Right atrium auricular region (tissue), 2 donors: ENCODE measurements around the gene KLF6. TPM values are rescaled to one million over a fixed set of nuclear protein-coding genes. Genes with fewer than 3 reads are reported as not detected.

Experiments used
- DNase-seq: peaks from one replicate; pipeline ENCODE4 v3.0.0-alpha.2; 2019; ENCODE audit warnings: low spot score
- H3K27ac ChIP-seq, 2 donors: fragments of 200-600 bp; sonication (generic); 1 replicate in 1 of 2; 2 replicates in 1 of 2; pipeline ENCODE4 v1.5.1; 2016 to 2019
- H3K27me3 ChIP-seq, 2 donors: fragments of 200-600 bp; sonication (generic); one replicate each; pipeline versions ENCODE4 v1.5.1 to v1.6.0; 2017 to 2019
- H3K36me3 ChIP-seq: fragments of 200-600 bp; sonication (generic); one replicate; pipeline ENCODE4 v1.5.1; 2016
- H3K4me1 ChIP-seq, 2 donors: fragments of 200-600 bp; sonication (generic); one replicate each; pipeline versions ENCODE4 v1.5.1 to v1.6.0; 2017 to 2019
- H3K4me3 ChIP-seq, 2 donors: fragments of 200-600 bp; sonication (generic); 1 replicate in 1 of 2; 2 replicates in 1 of 2; pipeline ENCODE4 v1.5.1; 2017 to 2019; ENCODE audit warnings: mild to moderate bottlenecking in 1 of 2, moderate library complexity in 1 of 2
- H3K9me3 ChIP-seq, 2 donors: fragments of 200-600 bp; sonication (generic); one replicate each; pipeline ENCODE4 v1.5.1; 2019
- total RNA-seq, 2 donors: library from RNA; depleted of rRNA; stranded (reverse); fragments of >200 nt; gene quantifications; one replicate each; pipeline ENCODE4 v1.1.0, GENCODE V29; 2016
- TF ChIP-seq, protein P1 (sequence below), 2 donors: fragments of 200-600 bp; sonication (generic); IDR thresholded peaks; one replicate each; pipeline ENCODE4 v1.5.1; 2019; ENCODE audit warnings: antibody characterized with exemption in 2 of 2

KLF6 gene
- total RNA-seq, 2 donors from 2014 or later = 29.1 to 44.7 TPM

DNA sequence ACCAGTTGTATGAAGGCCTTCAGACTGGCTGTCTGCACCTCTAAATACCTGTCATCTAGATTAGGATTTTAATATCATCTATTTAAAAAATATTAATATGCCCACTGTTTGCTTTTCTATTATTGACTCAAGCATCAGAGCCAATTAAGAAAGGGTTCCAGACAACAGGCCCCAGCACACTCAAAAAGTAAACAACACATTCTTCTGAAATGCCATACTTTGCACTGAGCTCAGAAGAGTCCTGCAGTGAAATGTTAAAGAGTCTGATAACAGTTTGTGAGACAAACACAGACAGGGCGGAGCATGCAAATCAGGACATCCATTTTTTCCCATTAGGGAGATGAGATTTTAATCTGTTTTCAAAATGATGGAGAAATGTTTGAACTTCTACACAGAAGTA is 45.9 kb upstream of the KLF6 start:
- H3K9me3 ChIP-seq = no peaks in the 10 kb centered on the region
- TF ChIP-seq, protein P1, sequence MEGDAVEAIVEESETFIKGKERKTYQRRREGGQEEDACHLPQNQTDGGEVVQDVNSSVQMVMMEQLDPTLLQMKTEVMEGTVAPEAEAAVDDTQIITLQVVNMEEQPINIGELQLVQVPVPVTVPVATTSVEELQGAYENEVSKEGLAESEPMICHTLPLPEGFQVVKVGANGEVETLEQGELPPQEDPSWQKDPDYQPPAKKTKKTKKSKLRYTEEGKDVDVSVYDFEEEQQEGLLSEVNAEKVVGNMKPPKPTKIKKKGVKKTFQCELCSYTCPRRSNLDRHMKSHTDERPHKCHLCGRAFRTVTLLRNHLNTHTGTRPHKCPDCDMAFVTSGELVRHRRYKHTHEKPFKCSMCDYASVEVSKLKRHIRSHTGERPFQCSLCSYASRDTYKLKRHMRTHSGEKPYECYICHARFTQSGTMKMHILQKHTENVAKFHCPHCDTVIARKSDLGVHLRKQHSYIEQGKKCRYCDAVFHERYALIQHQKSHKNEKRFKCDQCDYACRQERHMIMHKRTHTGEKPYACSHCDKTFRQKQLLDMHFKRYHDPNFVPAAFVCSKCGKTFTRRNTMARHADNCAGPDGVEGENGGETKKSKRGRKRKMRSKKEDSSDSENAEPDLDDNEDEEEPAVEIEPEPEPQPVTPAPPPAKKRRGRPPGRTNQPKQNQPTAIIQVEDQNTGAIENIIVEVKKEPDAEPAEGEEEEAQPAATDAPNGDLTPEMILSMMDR (IDR thresholded peaks at IDR 0.05) = no peak
- DNase-seq = no peak
- H3K36me3 ChIP-seq = no peaks in the 10 kb centered on the region
- peaks cover 0 to 38% of the 10 kb centered on the region in 2 donors for H3K4me1 ChIP-seq
- H3K27ac ChIP-seq = peak overlapping the region in 1 of 2 donors; percentile 32
- no peaks in the 10 kb centered on the region for H3K27me3 ChIP-seq
- H3K4me3 ChIP-seq = no peak overlapping the region

DNA sequence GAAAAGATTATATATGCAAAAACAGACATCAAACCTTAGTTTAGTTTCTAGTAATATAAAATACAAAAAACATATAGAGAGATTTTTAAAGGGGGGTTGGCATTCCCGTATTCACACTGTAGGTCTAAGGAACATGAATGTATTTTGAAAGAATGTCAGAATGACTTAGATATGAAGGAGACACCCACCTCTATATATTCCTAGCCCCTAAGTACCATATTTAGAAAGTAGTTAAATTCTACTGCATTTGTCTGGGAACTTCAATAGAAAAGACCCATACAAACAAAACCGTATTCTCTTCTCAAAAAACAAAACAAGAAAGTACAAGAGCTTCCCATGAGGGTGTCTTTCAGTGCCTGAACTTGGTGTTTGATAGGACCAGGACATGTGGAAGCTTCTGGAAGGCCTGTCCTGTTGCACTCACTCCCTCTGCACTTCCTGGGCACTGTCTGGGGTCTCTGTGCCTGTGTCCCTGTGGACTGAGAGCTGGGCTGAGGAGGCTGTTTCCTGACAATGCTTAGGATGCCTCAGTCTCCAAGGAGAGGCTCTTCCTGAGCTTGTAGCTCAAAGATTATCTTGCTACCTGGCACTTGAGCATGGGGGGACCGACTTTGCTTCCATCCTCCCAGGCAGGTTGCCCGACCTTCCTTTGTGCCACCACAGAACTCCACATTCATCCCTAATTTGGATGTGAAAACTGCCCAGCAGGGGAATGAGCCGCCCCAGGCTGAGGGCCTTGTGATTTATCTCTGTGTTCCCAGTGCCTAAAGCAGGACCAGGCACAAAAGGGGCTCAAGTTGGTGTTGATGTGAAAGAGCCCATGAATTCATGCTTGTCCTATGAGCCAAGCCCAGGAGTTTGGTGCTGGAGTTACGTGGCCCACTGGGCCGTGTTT is 44.4 kb upstream of the KLF6 start:
- TF ChIP-seq, protein P1 (IDR thresholded peaks at IDR 0.05) = no peak
- H3K9me3 ChIP-seq = no peaks in the 10 kb centered on the region
- no peaks in the 10 kb centered on the region for H3K36me3 ChIP-seq
- H3K27me3 ChIP-seq = no peaks in the 10 kb centered on the region
- DNase-seq = no peak
- peak overlapping the region; percentile 35 to 44 for H3K4me3 ChIP-seq
- peaks cover 0 to 37% of the 10 kb centered on the region in 2 donors for H3K4me1 ChIP-seq
- H3K27ac ChIP-seq = peak overlapping the region; percentile 72 to 82

DNA sequence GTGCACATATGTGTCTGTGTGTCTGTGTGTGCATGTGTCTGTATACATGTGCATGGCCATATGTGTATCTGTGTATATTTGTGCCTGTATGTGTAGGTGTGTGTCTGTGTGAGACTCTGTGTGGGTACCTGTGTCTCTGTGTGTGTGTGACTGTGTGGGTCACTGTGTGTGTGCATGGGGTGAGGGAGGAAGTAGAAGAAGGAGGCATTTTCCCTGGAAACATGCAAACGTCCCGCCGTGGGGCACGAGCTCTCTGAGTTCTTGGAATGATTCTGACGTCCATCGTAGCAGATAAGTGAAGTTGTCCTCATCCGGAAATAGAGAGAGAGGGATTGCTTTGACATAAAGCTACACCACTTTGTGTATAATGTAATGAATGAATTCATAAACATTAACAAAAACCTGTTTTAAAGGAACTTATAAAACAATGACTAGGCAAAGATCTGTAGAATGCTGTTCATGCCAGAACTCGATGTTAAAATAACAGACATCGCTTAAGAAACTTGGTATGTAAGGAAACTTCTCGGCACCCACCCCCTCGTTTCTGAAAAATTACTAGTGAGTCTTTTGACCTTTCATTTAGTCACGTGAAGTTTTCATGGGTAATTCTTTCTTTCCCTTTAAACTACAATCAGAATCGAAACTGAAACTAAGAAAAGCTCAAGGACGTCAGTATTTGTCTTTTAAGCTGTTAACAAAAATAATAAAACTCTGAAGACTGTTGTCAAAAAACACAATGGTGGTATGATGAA is 43.6 kb upstream of the KLF6 start:
- H3K36me3 ChIP-seq = no peaks in the 10 kb centered on the region
- H3K4me1 ChIP-seq = peaks cover 0 to 37% of the 10 kb centered on the region in 2 donors
- no peaks in the 10 kb centered on the region for H3K27me3 ChIP-seq
- DNase-seq = no peak
- H3K27ac ChIP-seq = peak overlapping the region; percentile 72 to 82
- no peaks in the 10 kb centered on the region for H3K9me3 ChIP-seq
- TF ChIP-seq, protein P1 (IDR thresholded peaks at IDR 0.05) = no peak
- H3K4me3 ChIP-seq = peak overlapping the region; percentile 35 to 44

DNA sequence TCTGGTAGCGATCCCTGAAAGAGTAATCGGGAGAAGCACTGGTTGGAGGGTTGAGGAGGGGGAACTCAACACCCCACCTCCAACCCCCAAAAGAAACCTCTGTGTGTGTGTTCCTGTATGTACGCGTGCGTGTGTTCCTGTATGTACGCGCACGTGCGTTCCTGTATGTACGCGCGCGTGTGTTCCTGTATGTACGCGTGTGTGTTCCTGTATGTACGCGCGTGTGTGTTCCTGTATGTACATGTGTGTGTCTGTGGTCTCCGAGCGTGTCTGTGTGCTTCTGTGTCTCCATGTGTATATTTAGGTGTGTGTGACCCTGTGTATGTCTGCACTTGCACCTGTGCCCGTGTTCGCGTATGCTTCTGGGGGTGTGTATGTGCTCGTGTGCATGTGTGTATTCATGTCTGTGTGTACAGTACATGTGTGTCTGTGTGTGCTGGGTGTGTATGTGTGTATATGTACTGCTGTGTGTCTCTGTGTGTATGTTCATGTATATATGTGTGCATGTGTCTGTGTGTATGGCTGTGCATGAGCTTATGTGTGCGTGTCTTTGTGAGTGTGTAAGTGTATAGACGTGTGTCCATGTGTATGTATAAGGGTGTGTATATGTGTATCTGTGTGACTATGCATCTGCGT is 42.9 kb upstream of the KLF6 start:
- H3K36me3 ChIP-seq = no peaks in the 10 kb centered on the region
- no peaks in the 10 kb centered on the region for H3K27me3 ChIP-seq
- DNase-seq = no peak
- H3K27ac ChIP-seq = peak overlapping the region; percentile 72 to 82
- no peak overlapping the region for H3K4me3 ChIP-seq
- peaks cover 0 to 37% of the 10 kb centered on the region in 2 donors for H3K4me1 ChIP-seq
- TF ChIP-seq, protein P1 (IDR thresholded peaks at IDR 0.05) = no peak
- no peaks in the 10 kb centered on the region for H3K9me3 ChIP-seq

DNA sequence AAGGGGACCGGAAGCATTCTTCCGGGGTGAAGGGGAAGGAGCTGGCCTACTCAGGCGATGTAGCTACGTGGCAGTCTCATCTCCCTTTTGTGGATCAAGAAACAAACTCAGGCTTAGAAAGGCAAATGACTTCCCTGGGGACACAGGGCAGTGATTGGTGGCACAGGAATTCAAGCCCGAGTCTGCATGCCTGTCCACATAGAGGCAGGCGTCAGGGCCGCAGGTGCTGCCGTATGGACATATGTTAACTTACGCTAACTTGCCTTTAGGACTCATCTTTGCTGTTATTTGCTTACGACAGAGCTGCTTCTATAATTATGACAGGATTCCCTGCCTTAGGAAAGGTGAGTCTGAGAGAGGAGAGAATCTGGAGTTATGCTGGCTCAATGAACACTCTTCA is 42.3 kb upstream of the KLF6 start:
- TF ChIP-seq, protein P1 (IDR thresholded peaks at IDR 0.05) = no peak
- Histone ChIP-seq H3K27ac (peak overlapping the region; percentile 72 to 82), H3K4me3 (no peak overlapping the region), H3K27me3 (no peaks in the 10 kb centered on the region), H3K4me1 (peaks cover 0 to 37% of the 10 kb centered on the region in 2 donors), H3K9me3 (no peaks in the 10 kb centered on the region), H3K36me3 (no peaks in the 10 kb centered on the region)
- DNase-seq = no peak
